Left lung (tissue), 10 donors: ENCODE data around the gene TTC34. TPM values are rescaled to one million over a fixed set of nuclear protein-coding genes. Genes with fewer than 3 reads are reported as not detected.
A peak's percentile ranks its signal among the peaks of the same experiment; 100 is the strongest.

Source experiments
- ATAC-seq: fragments of 200-7000 bp; cut with Tn5 transposase; one replicate; pipeline ENCODE4 v1.9.1; 2020; ENCODE audit warnings: moderate library complexity
- DNase-seq, 4 donors: peaks; one replicate each; pipeline ENCODE4 v3.0.0-alpha.2; 2013 to 2020
- H3K27ac ChIP-seq, 2 donors: fragments of 200-600 bp; sonication (generic) in 1 of 2; one replicate each; pipeline versions ENCODE4 v1.5.0 to v1.8.0; 2020 to 2021
- H3K27me3 ChIP-seq, 2 donors: fragments of 200-600 bp; sonication (generic) in 1 of 2; one replicate each; pipeline versions ENCODE4 v1.5.0 to v1.8.0; 2020 to 2021
- H3K36me3 ChIP-seq, 2 donors: fragments of 200-600 bp; sonication (generic) in 1 of 2; one replicate each; pipeline versions ENCODE4 v1.5.0 to v1.8.0; 2020 to 2021
- H3K4me1 ChIP-seq, 2 donors: fragments of 200-600 bp; one replicate each; pipeline ENCODE4 v1.8.0; 2021
- H3K4me3 ChIP-seq, 2 donors: fragments of 200-600 bp; sonication (generic) in 1 of 2; one replicate each; pipeline versions ENCODE4 v1.5.0 to v1.8.0; 2020 to 2021; ENCODE audit warnings: mild to moderate bottlenecking in 1 of 2
- H3K9me3 ChIP-seq, 2 donors: fragments of 200-600 bp; sonication (generic) in 1 of 2; one replicate each; pipeline versions ENCODE4 v1.5.0 to v1.8.0; 2020 to 2021
- CTCF ChIP-seq, 2 donors: fragments of 200-600 bp; sonication (generic) in 1 of 2; IDR thresholded peaks; one replicate each; pipeline versions ENCODE4 v1.5.0 to v1.8.0; 2021; ENCODE audit warnings: antibody characterized with exemption in 2 of 2
- intact Hi-C, 2 donors: fragments of 100-400 bp; cut with DNase I; formaldehyde crosslinking; loops; one replicate each; pipeline versions ENCODE4 v1.11.2 to v1.14.2; 2022
- polyA plus RNA-seq, 6 donors: library from polyadenylated mRNA; unstranded; fragments of 120-200 nt; gene quantifications; one replicate each; pipeline ENCODE4 v1.2.1, GENCODE V29; 2013; ENCODE audit not compliant: insufficient read length in 6 of 6
- total RNA-seq, 2 donors: library from RNA; stranded (reverse); fragmentation: NEBNext Ultra II Directional; extraction: Animal tissue kit (Norgen Biotek cat#: 25700); gene quantifications; one replicate each; pipeline ENCODE4 v1.2.1, GENCODE V29; 2021
- donor health status: DM: no; HTN: yes; CAD: no.
- donor health status: DM: no; HTN: no; CAD: no.

TTC34 gene
- total and polyA plus RNA-seq, 8 donors: 0.44 to 1.2 (median 0.69) TPM

GRCh38 chr1:2631136-2632050 is 170.1 kb downstream of the TTC34 start:
- Histone ChIP-seq H3K36me3 (no peaks in the 10 kb centered on the region), H3K4me1 (peaks cover 0 to 6% of the 10 kb centered on the region in 2 donors), H3K27me3 (peaks cover 34 to 90% of the 10 kb centered on the region in 2 donors), H3K9me3 (no peaks in the 10 kb centered on the region), H3K27ac (no peak overlapping the region), H3K4me3 (no peak overlapping the region)
- TF ChIP-seq CTCF (IDR thresholded peaks at IDR 0.05): no peak
- DNase-seq: peak in 1 of 4 donors; percentile 53
- ATAC-seq: no peak
- intact Hi-C loops: no loop called here

DNA sequence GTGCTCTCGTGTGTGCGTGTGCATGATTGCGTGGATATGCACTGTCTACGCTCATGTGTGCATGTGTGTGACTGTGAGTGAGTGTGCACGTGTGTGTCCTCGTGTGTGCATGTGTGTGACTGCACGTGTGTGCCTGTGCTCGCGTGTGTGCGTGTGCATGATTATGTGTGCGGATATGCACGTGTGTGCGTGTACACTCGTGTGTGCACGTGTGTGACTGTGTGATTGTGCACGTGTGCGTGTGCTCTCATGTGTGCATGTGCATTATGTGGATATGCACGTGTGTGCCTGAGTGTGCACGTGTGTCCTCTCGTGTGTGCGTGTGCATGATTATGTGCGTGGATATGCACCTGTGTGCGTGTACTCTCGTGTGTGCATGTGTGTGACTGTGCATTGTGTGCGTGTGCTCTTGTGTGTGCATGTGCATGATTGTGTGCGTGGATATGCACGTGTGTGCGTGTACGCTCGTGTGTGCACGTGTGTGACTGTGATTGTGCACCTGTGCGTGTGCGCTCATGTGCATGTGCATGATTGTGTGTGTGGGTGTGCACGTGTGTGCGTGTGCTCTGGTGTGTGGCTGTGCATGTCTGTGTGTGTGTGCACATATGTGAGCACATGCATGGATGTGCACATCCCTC is 170.9 kb downstream of the TTC34 start:
- Histone ChIP-seq H3K9me3 (no peaks in the 10 kb centered on the region), H3K4me3 (no peak overlapping the region), H3K36me3 (no peaks in the 10 kb centered on the region), H3K4me1 (peaks cover 0 to 6% of the 10 kb centered on the region in 2 donors), H3K27ac (no peak overlapping the region), H3K27me3 (peaks cover 36 to 92% of the 10 kb centered on the region in 2 donors)
- DNase-seq: peak in 1 of 4 donors; percentile 35
- no peak for ATAC-seq
- intact Hi-C loops: no loop called here
- TF ChIP-seq CTCF (IDR thresholded peaks at IDR 0.05): no peak

DNA sequence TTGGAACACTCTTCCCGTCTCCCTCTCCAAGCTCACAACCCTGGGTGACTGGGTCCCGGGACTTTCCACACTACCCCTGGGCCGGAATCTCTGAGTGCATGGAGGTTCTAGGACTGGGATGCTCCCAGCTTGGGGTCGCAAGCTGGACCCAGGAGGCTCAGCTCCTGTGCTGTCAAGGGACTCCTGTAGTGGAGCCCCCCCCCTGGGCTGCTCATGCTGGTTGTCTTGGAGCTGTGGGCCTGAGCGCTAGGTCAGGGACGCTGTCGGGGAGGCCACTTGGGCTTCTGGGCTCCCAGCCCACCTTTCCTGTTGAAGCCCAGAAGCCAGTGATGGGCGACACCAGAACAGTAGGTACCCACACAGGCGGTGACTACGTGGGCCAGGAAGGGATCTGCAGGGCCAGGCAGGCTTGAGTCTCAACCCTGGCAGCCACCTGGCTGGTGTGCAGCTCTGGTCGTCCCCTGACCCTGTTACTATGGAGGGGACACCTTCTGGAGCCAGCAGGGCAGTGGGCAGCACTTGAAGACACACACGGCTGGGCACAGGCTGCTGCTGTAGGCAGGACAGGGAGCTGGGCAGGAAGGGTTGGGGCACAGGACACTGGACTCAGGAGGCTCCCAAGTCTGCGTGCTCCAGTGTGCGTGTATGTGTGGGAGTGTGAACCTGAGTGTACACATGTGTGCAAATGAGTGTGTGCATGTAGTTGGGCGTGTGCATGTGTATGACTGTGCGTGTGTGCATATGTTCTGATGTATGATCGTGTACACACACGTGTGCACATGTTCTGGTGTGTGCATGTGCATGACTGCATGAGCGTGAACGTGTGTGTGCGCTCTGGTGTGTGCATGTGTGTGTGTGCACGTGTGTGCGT is 171.6 kb downstream of the TTC34 start:
- TF ChIP-seq CTCF (IDR thresholded peaks at IDR 0.05): no peak
- ATAC-seq: no peak
- H3K27me3 ChIP-seq: peaks cover 36 to 91% of the 10 kb centered on the region in 2 donors
- peak in 1 of 4 donors; percentile 50 for DNase-seq
- intact Hi-C loops: no loop called here
- H3K36me3 ChIP-seq: no peaks in the 10 kb centered on the region
- H3K27ac ChIP-seq: no peak overlapping the region
- peaks cover 0 to 6% of the 10 kb centered on the region in 2 donors for H3K4me1 ChIP-seq
- H3K4me3 ChIP-seq: no peak overlapping the region
- H3K9me3 ChIP-seq: no peaks in the 10 kb centered on the region

DNA sequence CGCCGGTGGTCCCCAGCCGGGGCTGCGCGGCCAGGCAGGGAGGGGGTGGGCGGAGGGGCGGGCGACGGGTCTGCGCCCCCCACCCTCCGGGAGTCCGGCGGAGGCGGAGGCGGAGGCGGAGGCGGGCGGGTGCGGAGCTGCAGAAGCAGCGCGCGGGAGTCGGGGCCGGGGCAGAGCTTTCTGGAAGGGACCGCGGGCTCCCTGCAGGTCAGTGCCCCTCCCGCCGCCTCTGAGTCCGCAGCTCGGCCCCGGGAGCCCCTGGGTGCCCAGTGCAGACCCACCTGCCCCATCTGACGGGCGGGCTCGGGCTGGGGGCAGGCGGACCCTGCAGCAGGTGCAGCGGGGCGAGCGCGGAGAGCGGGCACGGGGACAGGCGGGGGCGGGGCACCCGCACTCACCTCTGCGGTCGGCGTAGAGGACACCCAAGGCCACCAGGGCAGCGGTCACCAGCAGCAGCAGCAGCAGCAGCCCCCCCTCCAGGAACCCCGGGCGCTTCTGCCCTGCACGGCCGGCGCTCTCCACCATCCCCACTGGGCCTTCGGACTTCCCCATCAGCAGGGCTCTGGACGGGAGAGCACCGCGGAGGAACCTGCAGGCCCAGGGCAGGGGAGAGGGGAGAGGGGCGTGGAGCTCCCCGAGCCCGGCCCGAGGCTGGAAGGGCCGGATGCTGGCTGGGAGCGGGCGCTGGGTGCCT is 172.4 kb downstream of the TTC34 start:
- intact Hi-C loops: no loop called here
- Histone ChIP-seq H3K4me1 (peaks cover 0 to 6% of the 10 kb centered on the region in 2 donors), H3K27ac (no peak overlapping the region), H3K27me3 (peaks cover 36 to 87% of the 10 kb centered on the region in 2 donors), H3K9me3 (no peaks in the 10 kb centered on the region), H3K4me3 (no peak overlapping the region), H3K36me3 (no peaks in the 10 kb centered on the region)
- peak in 1 of 4 donors; percentile 76 for DNase-seq
- ATAC-seq: no peak
- no peak for TF ChIP-seq CTCF (IDR thresholded peaks at IDR 0.05)
